NCI-H2196 (cell line): ENCODE measurements around the gene KCNN3.

ENCODE experiments used
- DNase-seq: peaks from one replicate; lab custom pipeline; 2025; ENCODE audit not compliant: unreplicated experiment; lab: John Stamatoyannopoulos, UW

KCNN3 gene

GRCh38 chr1:154751690-154752089, 118.4 kb downstream of the KCNN3 start:
- DNase-seq, result peak; percentile 94

- DNase-seq, result peak; percentile 94
Observed at GRCh38 chr1:154750681-154751665, 119.1 kb downstream of the KCNN3 start.

GRCh38 chr1:154749078-154749760, 120.9 kb downstream of the KCNN3 start:
- no peak for DNase-seq

- no peak for DNase-seq
Observed at GRCh38 chr1:154748405-154748775, 121.7 kb downstream of the KCNN3 start.

- no peak for DNase-seq
Observed at GRCh38 chr1:154747740-154748404, 122.2 kb downstream of the KCNN3 start.

DNA sequence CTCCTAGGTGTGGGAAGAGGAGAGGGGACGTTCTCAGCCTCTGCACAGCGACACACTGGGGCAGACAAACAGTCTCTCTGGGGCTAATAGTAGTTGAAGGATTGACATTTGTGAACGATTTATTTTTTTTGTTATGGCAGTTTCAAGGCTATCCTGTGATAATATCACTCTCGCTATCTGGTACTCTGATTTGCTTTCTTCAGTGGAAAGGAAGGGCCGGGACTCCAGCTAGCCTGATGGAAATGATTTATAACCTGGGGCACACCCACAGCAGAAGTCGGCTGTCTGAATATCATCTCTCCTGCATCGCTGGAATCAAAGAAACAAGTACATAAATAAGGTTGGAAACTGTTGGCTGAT, 122.7 kb downstream of the KCNN3 start:
- no peak for DNase-seq

DNA sequence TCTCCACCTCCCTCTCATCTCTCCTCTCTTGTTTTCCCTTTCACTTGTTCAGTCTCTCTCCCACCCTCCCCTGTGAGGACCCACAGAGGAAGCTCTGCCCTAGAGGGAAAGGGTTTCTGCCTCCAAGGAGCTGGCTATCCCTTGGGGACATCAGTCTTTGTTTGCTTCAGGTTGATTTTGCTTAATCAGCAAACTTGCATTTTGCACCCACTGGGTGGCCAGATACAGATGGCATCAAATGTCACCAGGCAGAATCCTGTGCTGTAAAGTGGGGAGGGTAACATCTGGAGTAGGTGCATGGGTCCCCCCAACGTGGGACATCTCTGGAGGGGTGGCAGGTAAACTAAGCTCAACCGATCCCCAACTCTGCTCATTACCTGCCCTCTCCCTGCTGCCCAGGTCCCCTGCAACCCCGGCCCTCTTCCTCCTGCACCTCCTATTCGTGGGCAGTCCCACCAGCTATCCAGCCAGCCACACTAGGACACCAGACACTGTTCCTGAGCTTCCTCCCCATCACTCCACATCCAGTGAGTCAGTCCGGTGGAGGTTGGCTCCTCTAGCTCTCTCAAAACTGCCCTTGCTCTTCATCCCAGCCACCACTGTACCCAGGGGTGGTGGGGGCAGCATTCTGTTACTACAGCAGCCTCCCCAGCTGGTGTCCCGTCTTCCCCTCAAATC, 123.3 kb downstream of the KCNN3 start:
- DNase-seq, result no peak

DNA sequence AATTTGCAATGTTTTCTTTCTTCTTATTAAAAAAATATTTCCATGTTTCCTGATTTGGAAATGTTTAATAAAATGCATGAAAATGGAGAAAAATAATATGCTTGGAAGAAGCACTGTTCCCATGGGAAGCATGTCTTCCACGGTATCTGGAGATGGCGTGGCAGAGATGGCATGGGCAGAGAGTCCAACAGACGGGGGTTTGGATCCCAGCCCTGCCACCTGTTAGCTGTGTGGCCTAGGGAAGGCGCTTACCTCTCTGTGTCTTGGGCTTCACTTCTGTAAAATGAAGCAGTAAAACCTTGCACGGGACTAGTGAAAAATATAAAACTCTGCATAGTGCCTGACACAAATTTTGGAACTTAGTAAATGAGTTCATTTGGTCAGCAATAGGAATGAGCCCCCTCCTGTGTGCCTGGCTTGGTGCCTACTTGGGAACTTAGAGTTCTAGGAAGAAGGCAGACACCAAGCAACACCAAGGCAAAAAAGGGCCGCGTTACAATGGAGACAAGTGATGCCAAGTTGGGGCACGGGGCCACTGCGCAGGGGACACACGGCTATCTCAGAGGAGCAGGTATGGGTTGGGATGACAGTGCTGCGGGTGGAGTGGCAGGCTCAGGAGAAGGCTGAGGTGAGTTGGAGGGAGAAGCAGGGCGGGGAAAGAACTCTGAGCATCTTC, 124.2 kb downstream of the KCNN3 start:
- DNase-seq, result no peak

- no peak for DNase-seq
Observed at GRCh38 chr1:154745286-154745731, 124.8 kb downstream of the KCNN3 start.

DNA sequence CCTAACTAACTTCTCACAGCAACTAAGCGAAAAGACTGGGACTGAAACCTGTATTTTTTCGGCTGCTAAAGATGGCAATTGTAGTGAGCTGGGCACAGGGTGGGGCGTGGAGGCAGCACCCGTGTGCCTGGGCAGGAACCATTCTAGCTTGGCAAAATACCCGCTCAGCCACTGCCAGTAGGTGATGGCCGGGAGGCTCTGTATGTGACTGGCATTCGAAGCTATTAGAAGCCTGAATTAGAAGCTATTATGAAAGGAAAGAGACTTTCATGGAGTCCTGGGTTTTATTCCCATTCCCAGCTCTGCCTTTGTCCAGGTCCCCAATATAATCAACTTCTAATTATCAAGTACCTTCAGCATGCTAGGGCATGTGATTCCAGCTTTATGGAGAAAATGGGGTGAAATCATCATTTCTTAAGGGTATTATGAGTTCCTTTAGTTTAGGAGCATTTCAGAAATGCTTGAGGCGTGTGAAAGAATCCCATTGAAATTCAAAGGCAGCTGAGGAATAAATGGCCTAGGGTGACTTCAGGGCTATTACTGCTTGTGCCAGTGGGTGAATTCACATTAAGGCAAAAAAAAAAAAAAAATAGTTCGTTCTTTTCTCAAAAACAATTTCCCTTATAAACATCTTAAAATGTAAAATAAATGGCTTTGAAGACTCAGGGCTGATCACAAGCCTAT, 125.6 kb downstream of the KCNN3 start:
- no peak for DNase-seq

DNA sequence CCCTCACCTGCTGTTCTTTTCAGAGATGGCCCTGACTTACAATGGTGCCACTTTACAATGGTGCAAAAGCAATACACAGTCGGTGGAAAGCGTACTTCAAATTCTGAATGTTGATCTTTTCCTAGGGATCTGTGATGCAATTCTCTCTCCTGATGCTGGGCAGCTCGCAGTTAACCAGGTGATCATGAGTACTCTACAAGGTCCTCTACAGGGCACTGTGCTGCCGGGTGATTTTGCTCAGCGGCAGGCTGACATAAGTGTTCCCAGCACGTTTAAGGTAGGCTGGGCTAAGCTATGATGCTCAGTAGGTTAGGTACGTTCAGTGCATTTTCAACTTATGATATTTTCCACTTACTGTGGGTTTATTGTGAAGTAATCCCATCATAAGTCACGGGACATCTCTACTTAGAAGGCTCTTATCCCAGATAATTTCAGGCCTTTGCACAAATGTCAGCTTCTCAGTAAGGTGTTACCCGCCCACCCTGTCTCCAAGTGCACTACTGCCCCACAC, 126.5 kb downstream of the KCNN3 start:
- no peak for DNase-seq

GRCh38 chr1:154742606-154743005, 127.5 kb downstream of the KCNN3 start:
- DNase-seq, result no peak

DNA sequence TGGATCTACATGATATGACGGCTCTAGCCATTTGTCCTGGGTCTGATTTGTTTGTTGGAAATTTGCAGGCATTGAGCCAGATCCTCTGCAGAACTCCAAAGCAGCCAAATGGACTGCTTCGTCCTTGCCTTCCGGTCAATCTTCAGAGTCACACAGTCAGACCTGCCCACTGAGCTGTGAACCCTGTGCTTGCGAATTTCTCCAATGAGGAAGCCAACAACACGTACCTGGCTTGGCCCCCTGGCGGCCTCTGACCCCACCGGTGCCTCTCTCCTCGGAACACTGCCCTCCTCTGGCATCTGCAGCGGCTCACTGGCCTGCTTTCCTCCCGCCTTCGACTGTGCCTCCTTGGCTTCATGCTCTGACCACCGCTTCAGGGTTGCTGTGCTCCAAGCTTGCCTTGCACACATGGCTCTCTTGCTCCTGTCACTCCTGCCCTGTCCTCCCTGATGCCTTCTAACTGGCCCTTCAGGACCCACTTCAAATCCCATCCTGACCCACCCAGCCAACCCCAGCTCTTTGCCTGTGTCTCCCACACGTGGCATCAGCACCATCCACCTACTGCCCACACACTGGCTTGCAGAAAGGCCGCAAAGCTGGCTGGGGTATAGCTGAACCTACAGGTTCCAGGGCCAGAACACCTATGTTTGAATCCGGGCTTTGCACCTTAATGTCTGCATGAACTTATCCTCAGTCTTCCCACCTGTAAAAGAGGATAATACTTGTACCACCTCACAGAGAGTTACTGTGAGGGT, 128.2 kb downstream of the KCNN3 start:
- DNase-seq, result no peak

GRCh38 chr1:154741327-154741726, 128.8 kb downstream of the KCNN3 start:
- no peak for DNase-seq

DNA sequence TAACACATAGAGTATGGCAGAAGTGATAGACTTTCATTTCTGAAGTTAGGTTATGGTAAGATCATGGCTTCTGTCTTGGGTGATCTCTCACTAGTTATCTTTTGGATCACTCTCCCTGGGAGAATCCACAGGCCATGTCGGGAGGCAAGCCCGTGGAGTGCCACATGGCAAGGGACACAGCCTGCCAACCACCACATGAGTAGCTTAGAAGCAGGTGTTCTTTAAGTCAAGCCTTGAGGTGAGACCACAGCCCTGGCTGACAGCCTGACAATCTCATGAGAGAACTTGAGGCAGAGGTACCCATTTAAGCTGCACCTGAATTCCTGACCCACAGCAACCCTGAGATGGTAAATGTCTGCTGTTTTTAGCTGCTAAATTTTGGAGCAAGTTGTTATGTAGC, 130.4 kb downstream of the KCNN3 start:
- no peak for DNase-seq

- peak; percentile 11 for DNase-seq
Observed at GRCh38 chr1:154736841-154737240, 133.2 kb downstream of the KCNN3 start.

DNA sequence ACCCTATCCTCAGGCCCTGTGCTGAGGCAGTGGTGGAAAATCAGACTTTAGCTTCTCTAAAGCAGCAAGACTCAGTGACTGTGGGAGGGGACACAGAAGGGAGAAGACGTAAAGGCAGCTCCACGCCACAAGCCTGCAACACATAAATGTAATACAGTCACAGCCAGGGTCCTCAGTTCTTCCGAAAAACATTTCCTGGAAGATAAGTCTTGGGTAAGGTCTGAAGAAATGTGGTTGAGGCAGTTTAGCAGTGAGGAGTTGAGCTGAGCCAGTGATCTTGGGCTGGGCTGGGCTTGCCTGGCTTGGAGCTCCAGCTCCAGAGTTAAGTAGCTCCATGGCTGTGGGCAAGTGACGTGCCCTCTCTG, 134.3 kb downstream of the KCNN3 start:
- no peak for DNase-seq

- DNase-seq, result no peak
Observed at GRCh38 chr1:154735061-154735803, 134.8 kb downstream of the KCNN3 start.
